ENCODE results near the gene ANKRD23. TPM values are rescaled to one million over a fixed set of nuclear protein-coding genes. Genes with fewer than 3 reads are reported as not detected.

The ANKRD23 gene
- total RNA-seq, 3 donors from 2014 or later (not counting 1 experiment from before 2014, with no cell fraction given): 8.3 to 11.2 (median 10.1) TPM

DNA sequence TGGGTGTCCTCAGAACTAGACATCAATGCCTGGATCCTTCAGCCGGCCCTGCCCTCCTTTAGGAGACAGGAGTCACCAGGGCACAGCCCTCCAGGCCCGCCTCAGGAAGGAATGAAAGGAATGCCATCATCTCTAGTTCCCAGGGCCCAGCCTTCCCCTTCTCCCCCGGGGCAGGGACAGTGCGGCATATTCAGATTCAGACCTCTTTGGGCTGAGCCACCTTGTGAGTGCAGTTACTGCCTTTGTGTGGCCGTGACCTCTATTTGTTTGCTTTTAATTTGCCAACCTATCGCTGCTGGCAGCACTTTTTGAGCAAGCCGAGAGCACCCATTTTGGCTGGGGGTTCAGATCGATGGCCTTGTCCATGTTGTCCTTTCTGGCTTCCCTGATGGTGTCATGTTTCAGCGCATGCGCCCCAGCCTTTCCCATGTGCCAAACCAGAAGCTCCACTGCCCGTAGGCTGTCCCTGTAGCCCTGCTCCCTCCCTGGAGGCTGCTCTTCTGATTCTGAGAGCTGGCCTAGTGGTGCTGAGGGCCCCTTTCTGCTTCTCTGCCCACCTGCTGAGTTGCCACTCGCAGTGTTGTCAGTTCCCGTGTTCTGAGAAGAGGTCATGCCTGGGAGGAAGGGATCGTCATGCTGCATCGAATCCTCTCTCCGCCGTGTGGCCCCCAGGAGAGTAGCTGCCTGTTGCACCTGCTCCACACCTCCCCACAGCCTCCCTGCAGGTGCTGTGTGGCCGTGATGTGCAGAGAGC, 10.9 kb downstream of the ANKRD23 start:
- DNase-seq: no peak
- TF ChIP-seq, protein P1, sequence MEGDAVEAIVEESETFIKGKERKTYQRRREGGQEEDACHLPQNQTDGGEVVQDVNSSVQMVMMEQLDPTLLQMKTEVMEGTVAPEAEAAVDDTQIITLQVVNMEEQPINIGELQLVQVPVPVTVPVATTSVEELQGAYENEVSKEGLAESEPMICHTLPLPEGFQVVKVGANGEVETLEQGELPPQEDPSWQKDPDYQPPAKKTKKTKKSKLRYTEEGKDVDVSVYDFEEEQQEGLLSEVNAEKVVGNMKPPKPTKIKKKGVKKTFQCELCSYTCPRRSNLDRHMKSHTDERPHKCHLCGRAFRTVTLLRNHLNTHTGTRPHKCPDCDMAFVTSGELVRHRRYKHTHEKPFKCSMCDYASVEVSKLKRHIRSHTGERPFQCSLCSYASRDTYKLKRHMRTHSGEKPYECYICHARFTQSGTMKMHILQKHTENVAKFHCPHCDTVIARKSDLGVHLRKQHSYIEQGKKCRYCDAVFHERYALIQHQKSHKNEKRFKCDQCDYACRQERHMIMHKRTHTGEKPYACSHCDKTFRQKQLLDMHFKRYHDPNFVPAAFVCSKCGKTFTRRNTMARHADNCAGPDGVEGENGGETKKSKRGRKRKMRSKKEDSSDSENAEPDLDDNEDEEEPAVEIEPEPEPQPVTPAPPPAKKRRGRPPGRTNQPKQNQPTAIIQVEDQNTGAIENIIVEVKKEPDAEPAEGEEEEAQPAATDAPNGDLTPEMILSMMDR (IDR thresholded peaks at IDR 0.05): no peak
- H3K4me3 Mint-ChIP-seq: no peak overlapping the region
- no peaks in the 10 kb centered on the region for H3K9me3 Mint-ChIP-seq
- Histone ChIP-seq H3K9me3 (ENCODE audit: control insufficient read depth, insufficient read depth, low read length) (no peaks in the 10 kb centered on the region), H3K27me3 (ENCODE audit: control insufficient read depth, insufficient read depth, low read length) (no peaks in the 10 kb centered on the region), H3K4me1 (ENCODE audit: control insufficient read depth, insufficient read depth, low read length) (peaks cover 2% of the 10 kb centered on the region), H3K27ac (ENCODE audit: low read length) (no peak overlapping the region), H3K36me3 (ENCODE audit: control insufficient read depth, insufficient read depth, low read length) (peaks cover 58% of the 10 kb centered on the region), H3K4me3 (ENCODE audit: low read length) (no peak overlapping the region)
- intact Hi-C loops (cut with micrococcal nuclease): loop anchor here (10.0 kb wide), 1 partner anchor 818 kb away; no protein-coding TSS in a partner anchor
- no peak overlapping the region for H3K27ac Mint-ChIP-seq
- H3K36me3 Mint-ChIP-seq: peaks cover 14% of the 10 kb centered on the region
- peaks cover 0 to 8% of the 10 kb centered on the region in 2 donors for H3K4me1 Mint-ChIP-seq
- no peak for ATAC-seq
- no peaks in the 10 kb centered on the region for H3K27me3 Mint-ChIP-seq (ENCODE audit: low read depth in 2 of 2)
- WGBS (ENCODE audit: insufficient coverage): 78% methylated on average over 17 of the region's 18 CpGs

DNA sequence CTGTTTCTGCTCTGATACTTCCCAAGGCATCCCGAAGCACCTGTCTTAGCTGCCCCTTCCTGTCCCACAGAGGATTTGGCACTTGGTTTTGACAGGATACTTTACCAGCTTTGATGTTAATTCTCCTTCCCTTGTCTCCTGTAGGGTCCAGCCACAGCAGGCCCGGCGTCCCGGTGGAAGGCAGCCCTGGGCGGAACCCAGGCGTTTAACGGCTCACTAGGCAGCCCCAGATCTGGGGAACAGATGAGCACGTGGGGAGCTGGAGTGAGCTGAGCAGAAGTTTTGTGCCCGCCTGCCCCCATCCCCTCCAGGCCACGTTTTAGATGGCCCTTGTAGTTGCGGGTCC, 11.4 kb downstream of the ANKRD23 start:
- no peak overlapping the region for H3K4me3 Mint-ChIP-seq
- ATAC-seq (no peak), DNase-seq (no peak)
- H3K27me3 Mint-ChIP-seq (ENCODE audit: low read depth in 2 of 2): no peaks in the 10 kb centered on the region
- WGBS (ENCODE audit: insufficient coverage): 93% methylated on average over 11 of the region's 11 CpGs
- peaks cover 60% of the 10 kb centered on the region for H3K36me3 ChIP-seq (ENCODE audit: control insufficient read depth, insufficient read depth, low read length)
- H3K27ac ChIP-seq (ENCODE audit: low read length): no peak overlapping the region
- H3K9me3 ChIP-seq (ENCODE audit: control insufficient read depth, insufficient read depth, low read length): no peaks in the 10 kb centered on the region
- no peaks in the 10 kb centered on the region for H3K27me3 ChIP-seq (ENCODE audit: control insufficient read depth, insufficient read depth, low read length)
- intact Hi-C loops (cut with micrococcal nuclease): loop anchor here (10.0 kb wide), 1 partner anchor 818 kb away; no protein-coding TSS in a partner anchor
- TF ChIP-seq, protein P1 (IDR thresholded peaks at IDR 0.05): no peak
- no peaks in the 10 kb centered on the region for H3K4me1 ChIP-seq (ENCODE audit: control insufficient read depth, insufficient read depth, low read length)
- H3K36me3 Mint-ChIP-seq: peaks cover 14% of the 10 kb centered on the region
- no peak overlapping the region for H3K27ac Mint-ChIP-seq
- no peaks in the 10 kb centered on the region for H3K9me3 Mint-ChIP-seq
- peaks cover 0 to 8% of the 10 kb centered on the region in 2 donors for H3K4me1 Mint-ChIP-seq
- no peak overlapping the region for H3K4me3 ChIP-seq (ENCODE audit: low read length)

DNA sequence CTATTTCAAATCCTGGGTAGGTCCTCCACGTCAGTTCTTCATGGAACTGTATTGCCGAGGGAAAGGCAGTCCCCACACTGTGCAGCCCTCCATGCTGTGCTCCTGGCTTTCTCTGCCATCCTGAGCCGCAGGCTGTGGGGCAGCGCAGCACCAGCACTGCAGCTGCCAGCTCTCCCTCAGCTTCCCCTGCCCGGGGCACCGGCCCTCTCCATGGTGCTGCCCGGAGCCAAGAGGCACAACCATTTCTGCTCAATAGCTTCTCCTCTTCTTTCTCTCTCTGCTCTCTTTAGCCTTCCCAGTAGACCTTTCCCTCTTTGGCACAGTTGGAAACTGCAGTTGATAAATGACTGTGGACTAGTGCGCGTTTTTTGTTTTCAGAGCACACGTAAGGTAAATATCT, 12.1 kb downstream of the ANKRD23 start:
- Mint-ChIP-seq H3K36me3 (peaks cover 14% of the 10 kb centered on the region), H3K27me3 (ENCODE audit: low read depth in 2 of 2) (no peaks in the 10 kb centered on the region), H3K4me3 (no peak overlapping the region), H3K9me3 (no peaks in the 10 kb centered on the region), H3K27ac (no peak overlapping the region), H3K4me1 (peaks cover 0 to 8% of the 10 kb centered on the region in 2 donors)
- Histone ChIP-seq H3K4me3 (ENCODE audit: low read length) (no peak overlapping the region), H3K4me1 (ENCODE audit: control insufficient read depth, insufficient read depth, low read length) (no peaks in the 10 kb centered on the region), H3K27ac (ENCODE audit: low read length) (no peak overlapping the region), H3K36me3 (ENCODE audit: control insufficient read depth, insufficient read depth, low read length) (peaks cover 64% of the 10 kb centered on the region), H3K9me3 (ENCODE audit: control insufficient read depth, insufficient read depth, low read length) (no peaks in the 10 kb centered on the region), H3K27me3 (ENCODE audit: control insufficient read depth, insufficient read depth, low read length) (no peaks in the 10 kb centered on the region)
- no peak for DNase-seq
- WGBS (ENCODE audit: insufficient coverage): 95% methylated on average over 7 of the region's 10 CpGs
- no peak for ATAC-seq
- intact Hi-C loops (cut with micrococcal nuclease): loop anchor here (10.0 kb wide), 1 partner anchor 817 kb away; no protein-coding TSS in a partner anchor
- TF ChIP-seq, protein P1 (IDR thresholded peaks at IDR 0.05): no peak

All from natural killer cell (primary cell).